Activated CD4-positive, alpha-beta T cell treated with anti-CD3 and anti-CD28 coated beads, Interleukin-2, amount 50 U/mL, for 1 hour (primary cell): ENCODE measurements around the gene RASSF6.
"Not testable (repeated sequence)": the region's sequence is repeated elsewhere in the genome, so short reads cannot be mapped to it uniquely, and the experiment has no call there.

Source experiments
- DNase-seq: peaks from one replicate; pipeline ENCODE4 v3.0.0-alpha.2; 2020

Gene RASSF6, protein sequence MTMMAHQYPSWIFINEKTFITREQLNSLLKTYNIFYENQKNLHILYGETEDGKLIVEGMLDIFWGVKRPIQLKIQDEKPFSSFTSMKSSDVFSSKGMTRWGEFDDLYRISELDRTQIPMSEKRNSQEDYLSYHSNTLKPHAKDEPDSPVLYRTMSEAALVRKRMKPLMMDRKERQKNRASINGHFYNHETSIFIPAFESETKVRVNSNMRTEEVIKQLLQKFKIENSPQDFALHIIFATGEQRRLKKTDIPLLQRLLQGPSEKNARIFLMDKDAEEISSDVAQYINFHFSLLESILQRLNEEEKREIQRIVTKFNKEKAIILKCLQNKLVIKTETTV

DNA sequence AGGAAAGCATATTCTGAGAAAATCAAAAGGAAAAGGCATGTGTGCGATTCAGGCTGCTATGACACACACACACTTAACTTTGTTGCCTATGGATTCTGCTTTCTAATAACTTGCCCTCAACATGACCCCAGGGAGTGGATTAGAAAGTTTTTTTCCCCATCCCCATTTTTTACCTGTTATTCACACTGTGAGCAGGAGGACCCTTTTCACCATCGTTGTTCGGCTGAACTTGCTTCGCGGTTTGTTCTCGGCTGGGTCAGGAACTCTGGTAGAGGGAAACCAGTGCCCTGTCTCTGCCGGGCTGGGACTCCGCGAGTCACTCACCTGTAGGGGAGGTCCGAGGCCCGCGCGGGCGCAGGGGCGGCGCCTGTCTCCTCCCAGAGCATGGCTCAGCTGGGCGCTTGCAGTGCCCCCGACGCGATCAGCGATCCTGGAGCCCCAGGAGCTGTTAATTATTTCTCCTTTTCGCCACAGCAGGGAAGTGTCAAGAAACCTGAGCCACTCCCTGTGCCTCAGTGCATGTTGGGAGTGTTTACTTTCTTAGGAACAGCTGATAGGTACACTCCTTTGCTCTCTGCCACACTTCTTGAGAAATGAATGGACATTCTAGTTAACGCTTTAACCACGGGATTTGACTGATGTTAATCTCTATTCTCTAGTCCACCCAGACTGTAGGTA lies at the start of gene RASSF6:
TSS of gene RASSF6 (minus strand) at position 322 of the 678 bp plus-strand sequence. CDS start 8,641 bp downstream, outside the sequence.
- peak; percentile 4 for DNase-seq

DNA sequence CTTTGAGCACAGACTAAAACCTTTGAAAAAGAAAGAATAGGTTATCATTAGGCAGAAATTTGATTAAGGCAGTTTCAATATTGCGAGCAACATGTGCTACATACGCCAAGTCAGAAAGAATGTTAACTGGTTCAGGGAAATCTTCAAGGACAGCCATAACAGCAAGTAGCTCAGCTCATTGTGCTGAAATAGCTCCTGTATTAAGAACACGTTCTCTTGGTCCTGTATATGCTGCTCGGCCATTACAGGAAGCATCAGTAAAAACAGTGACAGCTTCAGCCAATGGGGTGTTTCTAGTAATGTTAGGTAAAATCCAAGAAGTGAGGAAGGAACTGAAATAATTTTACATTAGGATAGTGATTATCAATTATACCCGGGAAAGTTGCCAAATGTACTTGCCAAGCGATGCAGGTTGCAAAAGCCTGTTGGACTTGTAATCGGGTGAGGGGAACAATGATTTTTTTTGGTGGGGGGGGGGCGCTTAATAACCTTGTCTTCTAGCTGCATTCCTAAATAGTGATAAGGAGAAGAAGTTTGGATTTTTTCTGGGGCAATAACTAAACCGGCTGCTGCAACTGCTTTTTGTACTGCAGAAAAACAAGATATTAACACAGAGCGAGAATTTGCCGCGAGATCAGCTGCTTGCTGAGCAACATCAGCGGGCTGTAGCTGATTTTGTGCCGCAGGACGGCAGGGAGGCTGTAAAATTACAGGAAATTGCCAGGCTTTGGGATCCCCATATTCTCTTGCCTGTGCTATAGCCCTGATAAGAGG lies 49.4 kb upstream of the RASSF6 start:
- DNase-seq: no peak

DNA sequence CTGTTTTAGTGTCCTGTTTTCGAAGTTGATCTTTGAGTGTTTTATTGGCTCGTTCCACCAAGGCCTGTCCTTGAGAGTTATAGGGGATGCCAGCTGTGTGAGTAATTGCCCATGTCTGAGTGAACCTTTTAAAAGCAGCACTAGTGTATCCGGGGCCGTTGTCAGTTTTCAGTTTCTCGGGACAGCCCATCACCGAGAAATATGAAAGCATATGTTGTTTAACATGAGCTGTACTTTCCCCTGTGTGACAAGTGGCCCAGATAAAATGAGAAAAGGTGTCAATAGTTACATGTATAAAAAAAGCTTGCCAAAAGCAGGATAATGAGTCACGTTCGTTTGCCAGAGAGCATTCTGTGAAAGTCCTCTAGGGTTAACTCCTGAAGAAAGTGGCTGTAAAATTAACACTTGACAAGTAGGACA lies 48.6 kb upstream of the RASSF6 start:
- DNase-seq: no peak

DNA sequence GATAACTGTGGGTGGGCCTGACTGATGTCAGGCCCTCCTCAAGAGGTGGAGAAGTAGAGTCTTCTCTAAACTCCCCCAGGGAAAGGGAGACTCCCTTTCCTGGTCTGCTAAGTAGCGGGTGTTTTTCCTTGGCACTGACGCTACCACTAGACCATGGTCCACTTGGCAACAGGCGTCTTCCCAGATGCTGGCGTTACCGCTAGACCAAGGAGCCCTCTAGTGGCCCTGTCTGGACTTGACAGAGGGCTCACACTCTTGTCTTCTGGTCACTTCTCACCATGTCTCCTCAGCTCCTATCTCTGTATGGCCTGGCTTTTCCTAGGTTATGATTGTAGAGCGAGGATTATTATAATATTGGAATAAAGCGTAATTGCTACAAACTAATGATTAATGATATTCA lies 45.7 kb upstream of the RASSF6 start:
- not testable (repeated sequence) for DNase-seq

DNA sequence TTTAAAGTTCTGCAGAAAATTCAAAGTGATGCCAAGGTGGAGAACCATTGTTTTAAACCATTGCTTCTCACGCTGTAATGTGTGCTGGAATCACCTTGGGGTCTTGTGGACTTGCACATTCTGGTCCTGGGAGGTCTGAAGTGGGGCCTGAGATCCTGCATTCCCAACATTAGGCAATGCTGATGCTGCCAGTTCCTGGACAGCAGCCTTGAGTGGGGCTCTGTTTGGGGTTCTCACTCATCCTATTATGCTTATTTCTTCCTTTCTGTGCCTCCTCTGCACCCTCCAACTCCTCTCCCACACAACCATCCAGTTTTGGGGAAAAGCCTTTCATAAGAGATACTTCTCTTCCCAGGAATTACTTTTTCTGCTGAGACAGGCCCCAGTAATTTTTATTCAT lies 44.2 kb upstream of the RASSF6 start:
- DNase-seq: no peak

DNA sequence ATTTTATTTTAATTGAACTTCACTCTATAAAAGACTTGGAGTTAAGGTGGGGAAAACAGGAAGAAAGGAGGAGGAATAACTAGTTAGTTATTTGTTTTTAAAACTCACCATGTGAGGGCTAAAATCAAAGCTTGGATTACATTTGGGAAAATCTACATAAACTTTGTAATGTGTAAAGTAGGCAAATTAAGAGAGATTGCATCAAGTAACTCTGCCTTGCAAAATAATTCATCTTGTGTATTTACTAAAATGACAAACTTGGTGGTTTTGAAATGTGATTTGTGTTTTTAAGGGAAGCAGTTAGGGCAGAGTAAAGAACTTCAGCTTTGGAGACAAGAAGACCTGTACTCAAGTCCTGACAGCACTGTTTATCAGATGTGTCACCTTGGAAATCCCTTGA lies 43.3 kb upstream of the RASSF6 start:
- DNase-seq: no peak

DNA sequence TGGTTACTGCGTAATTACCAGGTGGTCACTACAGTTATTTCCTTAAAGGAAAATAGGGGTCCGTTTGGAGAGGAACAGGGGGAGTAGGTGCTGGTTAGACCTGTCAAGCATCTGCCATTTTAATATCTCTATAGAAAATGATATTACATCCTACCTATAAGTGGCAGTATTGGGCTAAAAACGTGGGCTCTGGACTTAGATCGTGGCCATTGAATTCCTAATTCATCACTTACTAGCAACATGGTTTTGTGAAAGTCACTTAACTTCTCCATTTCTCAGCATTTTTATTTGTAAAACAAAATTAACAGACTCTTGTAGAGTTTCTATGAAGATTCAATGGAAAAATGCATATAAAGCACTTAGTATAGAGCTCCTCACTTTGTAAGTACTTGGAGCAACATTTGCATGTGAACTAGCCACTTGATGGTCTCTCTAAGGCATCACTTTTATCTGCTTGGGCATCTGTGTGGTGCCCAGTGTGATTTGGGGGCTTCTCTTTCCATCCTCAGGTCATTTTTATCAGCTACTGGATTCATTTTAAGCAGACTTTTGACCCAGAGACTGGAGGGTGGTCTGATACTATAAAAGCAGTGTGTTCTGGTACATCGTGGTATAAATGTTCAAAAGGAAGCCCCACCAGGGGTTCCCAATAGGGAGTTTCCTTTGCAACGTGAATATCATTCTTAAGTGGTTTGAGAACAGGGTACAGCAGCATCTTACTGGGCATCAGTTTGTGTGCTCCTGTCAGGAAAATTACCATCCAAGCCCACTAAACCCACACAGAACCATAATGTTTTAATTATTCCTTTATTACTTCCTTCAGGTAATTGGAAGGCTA lies 42.7 kb upstream of the RASSF6 start:
- no peak for DNase-seq

DNA sequence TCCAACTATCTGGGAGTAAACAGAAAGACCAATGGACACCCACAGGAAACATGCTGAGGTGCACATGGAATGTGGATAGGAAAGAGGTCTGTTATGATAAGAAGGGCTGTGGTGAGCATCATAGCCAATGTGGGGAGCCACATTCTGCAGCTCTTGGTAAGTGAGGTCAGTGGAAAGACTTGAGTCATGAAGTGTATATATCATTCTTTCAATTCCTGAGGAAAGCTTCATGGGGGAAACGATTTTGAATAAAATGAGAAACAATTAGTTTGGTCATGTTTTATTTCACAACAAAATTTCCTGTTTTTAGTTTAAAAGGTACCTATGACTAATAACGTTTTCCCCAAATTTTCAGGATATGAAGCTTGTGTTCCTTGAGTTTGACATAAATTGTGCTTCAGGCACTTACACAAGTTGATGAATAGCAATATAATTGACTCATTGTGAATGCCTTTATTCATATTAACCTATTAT lies 41.4 kb upstream of the RASSF6 start:
- no peak for DNase-seq

DNA sequence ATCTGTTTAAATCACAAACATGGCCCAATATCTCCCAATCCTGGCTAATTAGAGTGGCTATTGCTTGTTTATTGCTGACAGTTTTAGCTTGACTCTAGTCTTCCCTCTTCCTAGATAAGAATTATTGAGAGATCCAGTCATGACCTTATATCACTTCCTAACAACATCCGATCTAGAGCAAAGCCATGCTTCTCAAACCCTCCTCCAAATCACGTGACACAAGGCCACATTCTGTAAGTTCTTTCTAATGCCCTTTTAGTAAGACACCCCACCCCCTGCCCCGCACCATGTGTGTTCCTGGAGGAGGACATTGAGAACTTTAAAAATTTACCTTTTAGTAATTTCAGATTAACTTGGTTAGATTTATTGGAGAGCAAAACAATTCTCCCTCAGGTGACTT lies 40.6 kb upstream of the RASSF6 start:
- no peak for DNase-seq

DNA sequence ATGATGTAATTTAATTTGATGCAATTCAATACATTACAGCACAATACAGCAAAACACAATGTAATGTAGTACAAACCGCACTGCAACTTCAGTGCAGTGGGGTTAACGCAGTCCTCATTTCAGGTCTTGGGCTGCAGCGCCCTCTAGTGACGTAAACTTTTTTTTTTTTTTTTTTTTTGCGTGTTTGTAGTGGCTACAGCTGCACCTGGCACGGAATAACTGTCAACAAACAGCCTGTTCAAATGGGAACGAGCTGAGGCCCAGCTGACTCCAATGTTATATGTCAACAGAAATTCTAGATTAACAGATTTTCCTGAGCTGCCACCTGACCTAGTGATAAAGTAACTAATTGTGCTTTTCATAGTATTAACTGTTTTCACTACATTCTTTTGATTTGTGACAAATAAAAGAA lies 33.5 kb upstream of the RASSF6 start:
- no peak for DNase-seq

DNA sequence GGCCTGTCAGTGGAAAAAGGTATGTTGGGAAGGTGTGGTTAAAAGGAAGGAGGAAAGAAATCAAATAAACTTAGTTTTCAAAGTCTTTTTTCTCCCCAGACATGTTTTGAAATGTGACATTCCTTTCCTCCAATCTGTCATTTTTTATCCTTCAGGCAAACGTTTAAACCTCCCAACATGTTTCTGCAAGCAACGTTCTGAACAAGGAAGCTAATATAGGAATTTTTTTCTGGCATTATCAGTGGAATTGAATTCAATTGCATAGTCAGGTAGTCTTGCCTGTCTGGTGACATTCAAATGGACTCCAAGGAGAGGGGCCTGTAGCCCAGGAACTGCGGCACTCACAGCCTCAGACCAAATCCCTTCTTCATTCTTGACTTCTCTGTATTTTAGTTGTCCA lies 30.0 kb upstream of the RASSF6 start:
- DNase-seq: no peak

DNA sequence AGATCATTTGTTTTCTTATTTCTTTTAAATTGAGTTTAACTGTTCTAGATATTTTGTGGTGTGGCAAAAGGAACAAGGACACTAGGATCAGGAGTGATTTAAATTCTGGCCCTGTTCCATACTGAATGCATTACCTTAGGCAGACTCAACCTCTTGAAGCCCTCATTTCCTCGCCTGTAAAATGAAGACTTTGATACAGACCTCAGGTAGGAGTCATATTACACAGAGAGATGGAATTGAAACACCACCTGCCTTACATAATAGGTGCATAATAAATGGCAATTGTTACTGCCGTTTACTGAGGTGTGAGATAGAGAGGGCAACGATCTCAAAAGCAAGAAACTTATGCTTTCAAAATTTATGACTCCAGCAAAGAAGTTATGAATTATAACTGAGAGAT lies 28.2 kb upstream of the RASSF6 start:
- DNase-seq: no peak

DNA sequence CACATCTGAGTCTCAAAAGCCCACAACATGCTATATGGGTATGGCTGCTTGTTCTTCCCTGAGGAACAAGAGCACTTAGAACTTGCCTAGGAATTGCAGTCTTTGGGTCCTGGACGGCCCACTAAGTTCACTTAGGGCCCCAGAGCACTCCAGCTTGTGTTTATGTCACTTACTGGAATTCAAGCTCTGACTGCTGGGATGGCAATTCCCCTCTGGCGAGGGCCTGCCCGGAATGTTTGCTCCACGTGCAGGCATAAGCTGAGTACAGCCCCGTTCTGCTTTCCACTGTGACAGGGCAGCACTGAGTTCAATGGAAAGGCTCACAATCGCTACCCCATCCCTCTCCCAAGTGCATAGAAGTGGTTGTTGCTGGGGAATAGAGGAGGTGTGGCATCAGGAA lies 25.9 kb upstream of the RASSF6 start:
- no peak for DNase-seq

DNA sequence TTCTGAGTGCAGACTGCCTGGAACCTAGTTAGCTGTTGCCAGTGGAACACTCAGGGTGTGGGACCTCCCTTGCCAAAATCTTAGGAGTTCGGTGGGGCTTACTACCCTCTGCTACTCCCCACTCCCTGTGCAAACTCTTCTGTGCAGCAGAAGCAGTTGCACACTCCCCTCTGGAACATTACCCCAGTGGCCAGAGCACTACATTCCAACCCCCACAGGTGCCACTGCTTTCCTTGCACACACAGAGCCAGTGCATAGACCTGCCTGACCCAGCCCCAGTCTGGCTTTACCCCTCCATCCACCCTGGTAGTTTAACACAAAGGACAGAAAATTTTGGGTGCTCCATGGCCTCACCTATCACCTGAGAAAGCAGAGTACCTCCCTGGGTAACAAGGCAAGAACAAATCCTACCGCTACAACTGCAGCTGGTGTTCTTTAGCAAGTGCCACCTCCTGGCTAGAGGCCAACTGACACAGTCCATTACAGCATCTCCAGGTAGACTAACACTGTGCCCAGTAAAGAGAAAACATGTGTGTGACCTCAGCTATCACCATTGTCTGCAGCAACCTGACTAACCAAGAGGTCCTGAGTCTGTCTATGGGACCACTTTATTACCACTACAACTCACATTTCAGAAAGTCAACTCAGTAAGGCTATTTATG lies 11.5 kb upstream of the RASSF6 start:
- DNase-seq: no peak

DNA sequence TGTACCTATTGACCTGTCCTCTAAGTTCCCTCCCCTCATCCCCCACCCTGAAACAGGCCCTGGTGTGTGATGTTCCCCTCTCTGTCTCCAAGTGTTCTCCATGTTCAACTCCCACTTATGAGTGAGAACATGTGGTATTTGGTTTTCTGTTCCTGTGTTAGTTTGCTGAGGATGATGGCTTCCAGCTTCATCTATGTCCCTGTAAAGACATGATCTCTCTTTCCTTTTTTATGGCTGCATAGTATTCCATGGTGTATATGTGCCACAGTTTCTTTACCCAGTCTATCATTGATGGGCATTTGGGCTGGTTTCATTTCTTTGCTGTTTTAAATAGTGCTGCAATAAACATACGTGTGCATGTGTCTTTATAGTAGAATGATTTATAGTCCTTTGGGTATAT lies 8.6 kb upstream of the RASSF6 start:
- not testable (repeated sequence) for DNase-seq

DNA sequence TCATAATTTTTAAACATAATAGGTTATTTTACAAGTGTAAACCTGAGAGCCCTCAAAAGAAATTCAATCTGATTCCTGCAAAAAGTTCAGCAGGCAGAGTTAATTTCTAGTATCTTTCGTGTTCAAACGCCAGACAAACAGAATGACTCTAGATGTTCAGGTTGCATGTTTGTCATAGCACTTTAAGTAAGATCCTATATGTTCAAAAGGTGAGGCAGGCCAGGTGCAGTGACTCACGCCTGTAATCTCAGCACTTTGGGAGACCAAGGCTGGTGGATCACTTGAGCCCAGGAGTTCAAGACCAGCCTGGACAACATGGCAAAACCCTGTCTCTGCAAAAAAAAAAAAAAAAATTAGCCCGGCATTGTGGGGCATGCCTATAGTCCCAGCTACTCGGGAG lies 1.1 kb upstream of the RASSF6 start:
- DNase-seq: no peak

DNA sequence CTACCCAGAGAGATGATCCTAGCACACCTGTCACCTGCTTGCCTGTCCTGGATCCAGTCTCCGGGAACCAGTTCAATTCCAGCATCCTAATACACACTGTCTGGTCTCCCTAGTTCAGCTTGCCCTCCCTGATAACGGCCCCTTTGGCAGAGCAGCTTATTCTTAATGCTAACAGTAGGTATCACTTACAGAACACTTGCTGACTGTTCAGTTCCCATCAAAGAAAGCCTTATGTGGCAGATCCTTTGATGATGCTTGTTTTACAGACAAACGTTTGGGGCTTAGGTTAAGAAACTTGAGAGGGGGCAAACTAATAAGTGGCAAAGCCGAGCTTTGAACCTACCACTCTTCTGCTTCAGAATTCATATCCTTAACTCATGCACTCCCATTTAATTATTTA lies 890 bp downstream of the RASSF6 start:
- no peak for DNase-seq

DNA sequence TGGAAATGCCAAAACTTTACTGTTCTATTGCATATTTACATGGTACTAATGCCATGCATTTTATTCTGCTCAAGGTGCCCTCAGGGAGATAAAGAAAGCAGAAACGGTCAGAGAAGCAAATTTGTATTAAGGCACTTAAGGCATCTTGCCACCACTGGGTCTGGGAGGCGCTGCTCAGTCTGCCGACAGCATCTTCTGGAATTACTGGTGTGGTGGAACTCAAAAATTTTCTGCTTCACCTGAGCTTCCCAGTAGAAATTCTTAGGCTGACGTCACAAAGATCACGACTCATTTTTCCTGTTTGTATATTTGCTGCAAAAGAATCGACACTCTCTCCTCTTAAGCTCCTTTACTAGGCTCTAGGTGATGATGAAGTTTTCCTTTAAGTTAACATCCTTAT lies 3.0 kb downstream of the RASSF6 start:
- no peak for DNase-seq

DNA sequence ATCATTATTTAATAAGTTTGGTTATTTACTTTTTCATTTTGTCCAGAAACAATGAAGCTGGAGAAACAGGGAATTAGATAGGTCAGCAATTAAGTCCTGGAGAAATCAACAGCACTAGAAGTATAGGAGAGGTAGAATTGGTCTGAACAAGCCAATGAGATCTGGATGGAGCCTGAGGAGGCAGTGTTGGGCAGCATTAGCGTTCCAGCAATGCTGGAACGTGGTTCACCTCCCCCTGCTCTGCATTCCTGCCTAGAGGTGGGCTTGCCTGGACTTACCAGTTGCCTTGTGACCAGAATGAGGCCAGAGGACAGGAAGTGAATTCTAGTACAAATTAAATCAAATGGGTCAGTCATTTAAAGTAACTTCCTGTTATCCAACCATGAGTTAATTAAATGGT lies 4.6 kb downstream of the RASSF6 start:
- DNase-seq: no peak

DNA sequence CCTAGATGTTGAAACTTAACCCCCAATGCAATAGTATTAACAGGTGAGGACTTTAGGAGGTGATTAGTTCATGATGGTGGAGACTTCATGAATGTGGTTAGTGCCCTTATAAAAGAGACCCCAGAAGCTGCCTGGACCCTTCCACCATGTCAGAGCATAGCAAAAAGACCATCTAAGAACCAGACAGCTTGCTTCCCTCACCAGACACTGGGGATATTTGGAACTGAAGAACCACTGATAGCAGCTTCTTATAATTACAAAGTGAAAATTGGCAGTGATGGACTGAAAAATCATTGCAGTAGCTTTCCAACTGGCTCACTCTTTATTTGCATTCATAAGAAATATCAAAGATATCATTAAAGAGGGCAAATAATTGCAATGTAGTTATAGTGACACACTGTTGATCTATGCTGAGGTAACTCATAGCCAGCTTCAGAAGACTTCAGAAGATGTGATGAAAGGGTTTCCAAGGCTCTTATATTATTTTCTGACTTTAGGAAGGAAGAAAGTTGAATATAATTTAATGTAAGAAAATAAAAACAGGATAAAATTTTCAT lies 5.8 kb downstream of the RASSF6 start:
- no peak for DNase-seq

DNA sequence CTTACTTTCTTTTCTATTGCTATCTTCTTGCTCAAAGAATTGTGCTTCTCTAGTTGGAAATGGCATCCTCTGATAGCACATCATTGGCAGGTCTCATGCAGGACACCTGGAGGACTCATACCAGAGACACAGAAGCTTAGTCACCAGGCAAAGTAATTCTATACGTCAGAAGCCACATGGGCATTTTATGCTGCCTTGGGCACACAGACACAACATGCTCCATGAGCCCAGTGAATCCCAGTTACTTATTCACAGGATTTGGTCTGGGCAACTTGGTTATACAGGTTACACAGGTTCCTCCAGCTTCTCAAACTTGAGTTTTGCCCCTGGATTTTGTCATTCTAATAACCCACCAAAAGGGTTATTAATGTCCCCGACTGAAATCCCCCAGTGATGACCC lies 7.1 kb downstream of the RASSF6 start:
- no peak for DNase-seq

DNA sequence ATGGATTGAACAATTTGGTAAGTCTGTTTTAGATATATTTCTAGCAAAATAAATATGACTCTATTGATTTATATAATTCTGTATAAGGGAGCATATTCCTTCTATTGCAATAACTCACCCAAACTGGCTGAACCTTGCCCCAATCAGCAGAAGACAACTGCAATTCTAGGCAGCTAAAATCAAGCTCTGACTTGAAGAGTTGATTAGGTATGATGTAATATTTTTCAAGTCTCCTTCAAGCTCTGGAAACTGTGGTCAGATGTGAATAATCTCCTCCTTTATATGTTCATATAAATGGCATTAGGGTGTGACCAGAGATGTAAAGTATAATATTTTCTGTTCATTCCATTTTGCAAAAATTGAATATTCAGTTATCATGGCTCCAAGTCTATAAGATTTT lies 8.2 kb downstream of the RASSF6 start:
- DNase-seq: no peak
